Activated CD4-positive, alpha-beta T cell treated with anti-CD3 and anti-CD28 coated beads, Interleukin-2, amount 50 U/mL, for 4 hours (primary cell): ENCODE results near the gene POT1.
"Not testable (repeated sequence)": the region's sequence is repeated elsewhere in the genome, so short reads cannot be mapped to it uniquely, and the experiment has no call there.

Experiments used
- DNase-seq, 2 experiments: peaks; one replicate each; pipeline ENCODE4 v3.0.0-alpha.2; 2020

Gene POT1

DNA sequence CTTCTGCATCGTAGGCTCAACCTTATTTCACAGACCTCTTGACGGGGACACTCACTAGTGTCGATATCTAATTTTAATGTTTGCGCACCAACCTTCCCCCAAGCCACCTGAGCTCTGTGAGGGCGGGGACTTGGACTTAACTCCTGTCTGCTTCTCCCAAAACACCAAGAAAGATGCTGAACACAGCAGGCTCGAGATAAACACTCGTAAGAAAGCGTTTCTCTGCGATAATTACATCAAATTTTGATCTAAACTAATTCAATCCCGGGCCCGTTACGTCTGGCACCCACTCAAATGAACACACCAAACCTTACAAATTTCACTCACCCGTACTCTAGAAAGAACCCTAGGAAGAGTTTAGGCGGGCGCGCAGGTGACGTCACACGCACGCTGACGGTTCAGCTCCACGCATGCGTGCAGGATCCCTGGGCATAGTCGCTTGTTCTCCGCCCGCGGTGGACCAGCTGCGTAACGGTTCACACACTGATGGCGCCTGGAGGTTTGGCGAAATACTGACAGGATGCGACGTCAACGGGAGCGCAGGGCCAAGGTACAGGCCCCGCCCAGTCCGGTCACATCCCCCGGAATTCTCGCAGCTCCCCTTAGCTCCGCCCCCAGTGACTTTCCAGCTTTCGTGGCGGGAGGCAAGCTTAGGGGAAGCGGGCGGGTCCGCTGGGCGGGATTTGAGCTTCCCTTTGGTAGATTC is at the start of gene POT1:
Gene POT1 (minus strand): TSS at position 359 of the 706 bp plus-strand sequence. CDS start 32,652 bp downstream, outside the sequence.
- peak; percentile 97 to 98 for DNase-seq

GRCh38 chr7:124975131-124975530 is 45.5 kb upstream of the POT1 start:
- not testable (repeated sequence) for DNase-seq

DNA sequence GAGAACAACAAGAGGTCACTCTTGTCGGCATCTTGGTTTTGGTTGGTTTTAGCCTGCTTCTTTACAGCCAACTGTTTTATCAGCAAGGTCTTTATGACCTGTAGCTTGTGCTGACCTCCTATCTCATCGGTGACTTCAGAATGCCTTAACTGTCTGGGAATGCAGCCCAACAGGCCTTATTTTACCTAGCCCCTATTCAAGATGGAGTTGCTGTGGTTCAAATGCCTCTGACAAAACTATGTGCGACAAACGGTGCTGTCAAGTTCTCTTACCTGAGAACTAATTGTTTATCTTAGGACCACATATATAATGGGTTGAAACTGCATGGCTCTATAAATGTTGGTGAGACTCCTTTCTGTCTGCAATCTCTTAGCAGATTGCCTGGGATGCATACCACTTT is 35.9 kb upstream of the POT1 start:
- DNase-seq, result no peak

DNA sequence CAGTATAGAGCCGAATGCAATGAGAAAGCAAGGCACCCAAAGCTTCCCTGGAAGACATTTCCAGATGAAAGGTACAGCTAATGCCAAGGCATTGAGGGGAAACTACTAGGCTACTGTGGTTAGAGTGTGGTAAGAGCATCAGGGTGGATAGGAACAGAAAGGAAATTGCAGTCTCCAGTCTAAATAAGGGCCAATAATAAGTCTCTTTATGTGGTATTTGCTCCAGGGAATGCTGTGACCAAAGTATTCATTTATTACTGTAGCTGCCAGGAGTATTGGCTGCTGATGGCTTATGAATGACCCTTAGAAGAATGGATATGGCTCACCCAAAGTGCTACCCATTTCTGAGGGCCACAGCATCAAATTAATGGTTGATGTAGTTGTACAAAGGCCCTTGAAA is 30.1 kb upstream of the POT1 start:
- DNase-seq, result no peak

DNA sequence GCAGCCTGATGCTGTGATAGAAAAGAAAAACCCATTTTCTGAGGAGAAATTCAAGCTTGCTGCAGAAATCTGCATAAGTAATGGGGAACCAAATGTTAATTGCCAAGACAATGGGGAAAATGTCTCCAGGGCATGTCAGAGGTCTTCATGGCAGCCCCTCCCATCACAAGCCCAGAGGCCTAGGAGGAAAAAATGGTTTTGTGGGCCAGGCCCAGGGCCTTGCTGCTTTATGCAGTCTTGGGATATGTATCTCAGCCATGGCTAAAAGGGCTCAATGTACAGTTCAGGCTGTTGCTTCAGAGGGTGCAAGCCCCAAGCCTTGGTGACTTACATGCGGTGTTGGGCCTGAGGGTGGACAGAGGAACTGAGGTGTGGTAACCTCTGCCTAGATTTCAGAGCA is 28.3 kb upstream of the POT1 start:
- DNase-seq, result not testable (repeated sequence)

DNA sequence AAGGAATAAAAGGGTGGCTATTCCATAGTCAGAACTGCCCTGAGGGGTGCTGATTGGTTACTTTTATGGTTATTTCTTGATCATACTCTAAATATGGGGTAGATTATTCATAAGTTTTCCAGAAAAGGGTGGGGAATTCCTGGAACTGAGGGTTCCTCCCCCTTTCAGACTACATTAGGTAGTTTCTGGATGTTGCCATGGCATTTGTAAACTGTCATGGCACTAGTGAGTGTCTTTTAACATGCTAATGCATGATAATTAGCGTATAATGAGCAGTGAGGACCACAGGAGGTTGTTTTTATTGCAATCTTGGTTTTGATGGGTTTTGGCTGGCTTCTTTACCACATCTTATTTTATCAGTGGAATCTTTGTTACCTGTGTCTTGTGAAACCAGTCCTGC is 26.5 kb upstream of the POT1 start:
- DNase-seq, result no peak

DNA sequence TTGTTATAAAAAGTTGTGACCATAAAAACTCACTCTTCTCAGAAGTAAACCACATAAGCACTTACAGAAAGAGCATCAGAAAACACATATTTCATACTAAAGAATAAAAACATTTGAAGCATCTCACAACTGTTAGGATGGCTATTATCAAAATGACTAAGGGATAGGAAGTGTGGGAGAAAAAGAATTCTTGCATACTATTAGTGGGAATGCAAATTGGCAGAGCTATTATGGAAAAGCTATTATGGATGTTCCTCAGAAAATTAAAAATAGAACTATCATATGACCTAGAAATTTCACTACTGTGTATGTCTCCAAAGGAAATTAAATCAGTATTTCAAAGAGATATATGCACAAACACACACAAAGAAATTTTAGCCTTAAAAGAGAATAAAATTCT is 25.2 kb upstream of the POT1 start:
- DNase-seq, result no peak

DNA sequence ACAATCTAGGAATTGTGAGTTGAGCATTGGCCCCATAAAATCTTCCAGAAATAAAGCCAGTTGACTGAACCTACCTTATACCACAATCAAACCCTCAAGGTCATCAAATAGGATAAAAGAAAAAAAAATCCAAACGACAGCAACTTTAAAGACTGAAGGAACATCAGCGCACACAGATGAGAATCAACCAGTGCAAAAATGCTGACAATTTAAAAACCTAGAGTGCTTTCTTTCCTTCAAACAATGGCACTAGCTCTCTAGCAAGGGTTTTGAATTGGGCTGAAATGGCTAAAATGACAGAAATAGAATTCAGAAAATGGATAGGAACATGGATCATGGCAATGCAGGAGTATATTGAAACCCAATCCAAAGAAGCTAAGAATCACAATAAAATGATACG is 16.1 kb upstream of the POT1 start:
- DNase-seq, result no peak

DNA sequence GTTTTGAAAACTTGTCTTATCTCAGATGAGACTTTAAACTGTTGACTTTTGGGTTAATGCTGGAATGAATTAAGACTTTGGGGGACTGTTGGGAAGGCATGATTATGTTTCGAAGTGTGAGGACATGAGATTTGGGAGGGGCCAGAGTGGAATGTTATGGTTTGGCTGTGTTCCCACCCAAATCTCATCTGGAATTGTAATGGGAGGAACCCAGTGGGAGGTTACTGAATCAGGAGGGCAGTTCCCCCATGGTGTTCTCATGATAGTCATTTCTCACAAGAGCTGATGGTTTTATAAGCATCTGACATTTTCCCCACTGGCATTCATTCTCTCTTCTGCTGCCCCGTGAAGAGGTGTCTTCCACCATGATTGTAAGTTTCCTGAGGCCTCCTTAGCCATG is 13.8 kb upstream of the POT1 start:
- no peak for DNase-seq

- no peak for DNase-seq
Observed at GRCh38 chr7:124942399-124942798, 12.8 kb upstream of the POT1 start.

GRCh38 chr7:124940306-124940705 is 10.7 kb upstream of the POT1 start:
- no peak for DNase-seq

DNA sequence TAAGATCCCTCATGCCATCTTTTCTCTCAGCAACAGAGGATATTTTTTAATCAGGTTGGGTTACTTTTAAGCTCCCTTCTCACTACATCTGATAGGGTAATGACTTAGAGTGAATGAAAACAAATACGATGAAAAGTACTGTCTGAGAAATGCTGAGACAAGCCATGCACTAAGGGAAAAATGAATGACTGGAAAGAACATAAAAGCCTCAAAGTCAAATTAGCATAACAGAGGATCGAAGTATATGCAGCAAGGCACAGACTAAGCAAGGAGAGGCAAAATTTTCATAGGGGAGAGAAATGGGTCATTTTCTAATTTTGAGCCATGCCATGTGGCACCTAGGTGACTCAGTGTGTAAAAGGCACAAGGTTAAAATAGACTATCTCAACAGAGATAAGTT is 8.5 kb upstream of the POT1 start:
- no peak for DNase-seq

- no peak for DNase-seq
Observed at GRCh38 chr7:124937076-124937475, 7.5 kb upstream of the POT1 start.

DNA sequence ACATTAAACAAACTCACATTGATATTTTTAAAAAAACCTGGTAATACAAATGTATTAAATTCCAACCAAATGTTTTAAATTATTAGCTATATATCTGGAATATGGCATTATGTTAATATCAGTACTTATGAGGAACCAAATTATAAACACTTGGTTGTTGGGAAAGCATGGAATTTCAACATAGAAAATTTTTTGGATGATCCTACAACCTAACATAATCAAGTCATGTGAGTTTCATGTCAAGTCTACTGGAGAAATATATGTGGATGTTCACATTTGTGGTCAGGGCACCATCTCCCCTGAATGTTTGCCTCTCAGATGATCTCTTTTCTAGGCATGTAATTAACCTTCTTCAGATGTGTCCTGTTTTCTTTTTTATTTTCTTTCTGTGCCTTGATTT is 5.2 kb upstream of the POT1 start:
- no peak for DNase-seq

GRCh38 chr7:124930655-124931597 is 1.3 kb upstream of the POT1 start:
- DNase-seq, result no peak

GRCh38 chr7:124930173-124930623 is 573 bp upstream of the POT1 start:
- DNase-seq, result no peak

DNA sequence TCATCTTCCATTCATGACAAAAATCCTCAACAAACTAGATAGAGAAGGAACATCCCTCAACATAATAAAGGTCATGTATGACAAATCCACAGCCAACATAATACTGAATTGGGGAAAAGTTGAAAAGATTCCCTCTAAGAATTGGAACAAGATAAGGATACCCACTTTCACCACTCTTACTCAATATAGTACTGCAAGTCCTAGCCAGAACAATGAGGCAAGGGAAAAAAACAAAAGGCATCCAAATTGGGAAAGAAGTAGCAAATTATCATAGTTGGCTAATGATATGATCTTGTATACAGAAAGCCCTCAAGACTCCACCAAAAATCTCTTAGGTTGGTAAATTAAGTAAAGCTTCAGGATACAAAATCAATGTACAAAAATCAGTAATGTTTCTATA is 4.7 kb downstream of the POT1 start:
- no peak for DNase-seq

DNA sequence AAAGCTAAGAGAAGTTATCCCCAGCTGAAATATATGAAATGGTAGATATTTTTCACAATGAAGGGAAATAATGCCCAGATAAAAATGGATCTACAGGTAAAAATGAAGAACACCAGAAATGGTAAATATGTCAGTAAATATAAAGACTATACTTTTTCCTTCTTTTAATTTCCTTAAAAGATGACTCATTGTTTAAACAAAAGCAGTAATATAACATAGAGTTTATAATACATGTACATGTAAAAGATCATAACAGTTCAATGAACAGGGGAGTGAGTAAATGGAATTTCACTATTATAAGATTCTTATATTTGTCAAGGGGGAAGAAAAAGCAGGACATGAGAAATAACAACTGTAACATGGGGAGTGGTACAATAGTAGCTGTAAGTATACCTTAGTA is 7.4 kb downstream of the POT1 start:
- DNase-seq, result no peak

DNA sequence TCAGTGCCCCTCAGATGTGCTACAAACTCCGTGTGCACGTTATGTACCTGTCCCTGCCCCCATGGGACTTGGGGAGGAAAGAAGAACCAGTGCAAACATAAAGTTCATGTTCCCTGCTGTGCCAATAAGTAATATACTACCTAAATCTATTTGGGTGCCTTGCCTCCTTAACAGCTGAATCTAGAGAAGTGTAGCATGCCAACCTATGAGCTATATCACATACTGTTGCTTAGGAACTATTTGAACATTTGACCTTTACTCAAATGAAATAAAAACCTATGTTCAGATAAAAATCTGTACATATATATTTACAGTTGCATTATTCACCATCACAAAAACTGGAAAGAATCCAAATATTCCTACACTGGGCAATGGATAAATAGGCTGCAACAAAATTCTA is 9.8 kb downstream of the POT1 start:
- no peak for DNase-seq

DNA sequence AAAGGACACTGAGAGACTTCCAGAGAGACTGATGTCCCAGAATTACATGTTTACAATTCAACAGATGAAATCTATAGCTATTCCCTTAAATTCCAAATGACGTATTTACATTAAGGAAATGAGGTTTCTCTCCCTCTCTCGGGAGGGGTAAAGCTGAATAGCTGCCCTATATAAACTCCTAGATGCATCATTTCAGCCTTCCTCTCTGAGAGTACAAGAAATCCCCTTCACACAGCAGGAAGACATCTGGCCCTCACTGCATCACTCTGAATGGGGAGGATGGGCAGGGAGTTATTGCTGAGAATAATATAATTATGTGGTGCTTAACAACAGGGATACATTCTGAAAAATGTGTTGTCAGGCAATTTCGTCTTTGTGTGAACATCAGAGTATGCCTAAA is 11.0 kb downstream of the POT1 start:
- no peak for DNase-seq

GRCh38 chr7:124915242-124915641 is 14.4 kb downstream of the POT1 start:
- no peak for DNase-seq

DNA sequence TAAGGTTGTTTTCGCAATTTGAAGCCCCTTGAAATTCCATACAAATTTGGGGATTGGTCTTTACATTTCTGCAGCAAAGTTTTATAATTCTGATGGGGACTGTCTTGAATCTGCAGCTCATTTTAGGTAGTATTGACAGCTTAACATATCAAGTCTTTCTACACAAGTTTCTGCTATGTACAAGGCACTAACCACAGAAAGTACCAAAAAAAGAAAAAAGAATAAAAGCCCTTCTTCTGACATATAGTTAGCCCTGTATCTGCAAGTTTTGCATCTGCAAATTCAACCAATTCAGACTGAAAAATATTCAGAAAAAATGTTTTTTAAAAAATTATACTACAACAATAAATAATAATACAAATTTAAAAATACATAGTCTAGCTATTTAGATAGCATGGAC is 15.3 kb downstream of the POT1 start:
- no peak for DNase-seq

DNA sequence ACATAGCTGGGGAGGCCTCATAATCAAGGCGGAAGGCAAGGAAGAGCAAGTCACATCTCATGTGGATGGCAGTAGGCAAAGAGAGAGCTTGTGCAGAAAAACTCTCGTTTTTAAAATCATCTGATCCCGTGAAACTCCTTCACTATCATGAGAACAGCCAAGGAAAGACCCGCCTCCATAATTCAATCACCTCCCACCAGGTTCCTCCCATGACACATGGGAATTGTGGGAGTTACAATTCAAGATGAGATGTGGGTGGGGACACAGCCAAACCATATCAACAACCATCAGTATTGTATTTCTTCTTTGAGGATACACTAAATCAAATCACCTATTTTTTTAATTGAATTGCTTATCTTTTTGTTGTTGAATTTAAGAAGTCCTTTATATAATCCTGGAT is 16.7 kb downstream of the POT1 start:
- no peak for DNase-seq

DNA sequence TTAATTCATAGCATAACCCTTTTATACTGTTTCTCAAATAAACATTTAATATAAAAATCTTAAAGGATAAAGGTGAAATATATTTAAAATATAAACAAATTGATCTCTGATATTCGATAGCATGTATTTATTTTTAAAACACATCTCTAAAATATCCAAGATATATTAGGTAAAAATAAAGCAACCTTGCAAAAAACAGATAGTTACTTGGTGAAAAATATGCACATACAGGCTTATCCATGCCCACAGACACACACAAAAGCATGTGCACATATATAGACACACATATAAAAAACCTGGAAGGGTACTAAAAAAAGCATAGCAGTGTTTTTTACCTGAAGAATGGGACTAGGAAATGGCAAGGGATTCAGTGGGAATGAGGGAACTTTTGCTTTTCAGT is 19.8 kb downstream of the POT1 start:
- DNase-seq, result no peak
